Midbrain (tissue), 1 donor: ENCODE data around the gene CNNM4.

Experiments used
- DNase-seq: peaks from one replicate; lab custom pipeline; 2025; lab: John Stamatoyannopoulos, UW

The CNNM4 gene

DNA sequence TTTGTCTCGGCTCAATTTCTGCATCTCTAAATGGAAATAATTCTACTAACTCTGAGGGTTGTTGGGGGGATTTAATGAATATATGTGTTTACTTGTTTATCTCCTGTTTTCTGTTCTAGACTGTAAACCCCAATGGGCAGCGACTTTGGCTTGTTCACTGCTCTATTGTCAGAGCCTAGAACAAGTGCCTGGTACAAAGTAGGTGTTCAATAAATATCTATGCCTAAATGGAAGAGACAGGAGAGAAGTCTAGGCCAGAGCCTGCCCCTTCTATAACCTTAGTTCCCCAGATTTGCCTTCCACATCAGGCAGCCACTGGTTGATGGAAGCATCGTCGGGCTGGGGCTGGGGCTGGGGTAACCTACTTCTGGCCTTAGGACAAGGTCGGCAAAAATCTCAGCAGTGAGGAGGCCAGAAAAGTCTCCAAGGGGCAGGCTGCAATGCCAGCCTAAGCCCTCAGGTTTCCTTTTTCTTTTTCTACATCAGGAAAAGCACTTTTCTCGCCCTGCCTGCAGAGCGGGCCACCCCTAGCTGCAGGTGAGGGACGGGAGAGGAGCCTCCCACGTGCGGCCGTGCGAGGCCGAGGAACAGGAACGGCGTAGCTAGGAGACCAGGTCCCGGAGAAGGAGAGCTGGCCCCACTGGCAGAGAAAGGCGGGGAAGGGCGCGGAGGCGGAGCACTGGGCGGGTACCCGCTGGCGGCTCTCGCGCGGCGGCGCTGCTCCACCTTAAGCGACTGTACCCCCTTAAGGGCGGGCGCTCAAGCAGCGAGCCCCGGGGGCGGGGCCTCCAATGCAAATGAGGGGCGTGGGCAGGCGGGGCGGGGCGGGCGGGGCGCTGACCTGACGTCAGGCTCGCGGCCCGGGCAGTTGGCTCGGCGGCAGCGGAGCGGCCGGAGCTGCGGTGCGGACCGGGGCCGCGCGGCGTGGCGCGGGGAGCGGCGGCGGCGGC is at the start of gene CNNM4:
Gene CNNM4 (plus strand): TSS at position 867 of the 950 bp plus-strand sequence. CDS start 98 bp downstream, outside the sequence.
- DNase-seq = peak; percentile 93

DNA sequence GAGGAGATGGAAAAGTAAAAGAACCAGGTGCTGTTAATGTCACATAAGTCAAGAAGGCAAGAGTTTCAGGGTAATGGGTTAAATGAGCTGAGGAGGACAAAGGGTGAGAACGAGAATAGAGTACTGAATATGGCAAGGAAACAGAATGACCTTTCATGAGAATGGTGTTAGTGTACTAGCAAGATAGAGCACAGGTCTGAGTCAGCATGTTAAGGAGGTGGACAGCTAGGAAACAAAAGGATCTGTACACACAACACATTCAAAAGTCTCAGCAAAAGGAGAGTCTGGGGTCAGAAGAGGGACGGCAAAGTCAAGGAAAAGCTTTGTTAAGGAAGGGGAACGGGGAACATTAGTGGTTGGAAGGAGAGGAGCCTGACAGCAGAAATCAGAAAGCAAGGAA is 49.7 kb upstream of the CNNM4 start:
- DNase-seq = no peak

DNA sequence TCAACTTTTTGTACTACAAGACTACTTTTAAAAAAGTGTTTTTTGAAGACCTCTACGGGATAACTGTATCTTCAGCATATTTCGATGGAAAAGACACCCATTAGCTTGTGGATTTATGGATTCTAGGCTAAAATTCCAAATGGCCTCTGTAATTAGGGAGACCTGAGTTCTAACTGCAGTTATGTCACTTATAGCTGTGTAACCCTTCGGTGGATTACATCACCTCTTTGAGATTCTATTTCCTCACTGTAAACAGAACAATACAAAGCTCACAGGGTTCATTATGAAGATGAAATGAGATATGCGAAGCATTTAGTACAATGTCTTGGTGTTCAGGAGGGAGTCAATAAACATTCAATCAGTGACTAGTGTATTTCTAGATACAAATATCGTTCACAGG is 45.0 kb upstream of the CNNM4 start:
- DNase-seq = no peak

DNA sequence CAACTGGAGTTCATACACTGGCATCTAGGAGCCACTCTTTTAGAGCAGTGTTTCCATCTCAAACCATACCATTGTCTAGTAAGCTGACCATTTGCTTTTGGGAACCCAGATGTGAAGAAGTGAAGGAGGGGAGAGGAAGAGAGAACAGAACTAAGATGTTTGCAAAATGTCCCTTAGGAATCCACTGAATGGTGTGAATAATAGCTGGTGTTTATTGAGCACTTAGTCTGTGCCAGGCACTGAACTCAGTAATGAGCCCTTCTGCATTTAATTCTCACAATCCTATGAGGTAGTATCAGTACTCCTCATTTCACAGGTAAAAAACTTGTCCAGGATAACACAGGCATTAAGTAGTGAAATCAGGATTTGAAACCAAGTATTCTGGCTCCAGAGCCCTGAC is 44.3 kb upstream of the CNNM4 start:
- DNase-seq = no peak

DNA sequence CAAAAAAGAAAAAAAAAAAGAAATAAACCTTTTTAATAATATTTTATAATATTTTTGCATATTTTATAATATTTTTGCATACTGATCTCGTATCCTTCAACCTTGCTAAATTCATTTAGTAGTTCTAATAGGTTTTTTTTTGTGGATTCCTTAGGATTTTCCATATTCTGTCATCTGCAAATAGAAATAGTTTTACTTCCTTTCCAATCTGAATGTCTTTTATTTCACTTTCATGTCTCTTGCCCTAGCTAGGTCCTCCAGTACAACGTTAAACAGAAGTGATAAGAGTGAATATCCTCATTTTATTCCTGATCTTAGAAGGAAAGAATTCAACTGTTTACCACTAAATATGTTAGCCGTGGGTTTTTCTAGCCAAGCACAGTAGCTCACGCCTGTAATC is 34.6 kb upstream of the CNNM4 start:
- no peak for DNase-seq

DNA sequence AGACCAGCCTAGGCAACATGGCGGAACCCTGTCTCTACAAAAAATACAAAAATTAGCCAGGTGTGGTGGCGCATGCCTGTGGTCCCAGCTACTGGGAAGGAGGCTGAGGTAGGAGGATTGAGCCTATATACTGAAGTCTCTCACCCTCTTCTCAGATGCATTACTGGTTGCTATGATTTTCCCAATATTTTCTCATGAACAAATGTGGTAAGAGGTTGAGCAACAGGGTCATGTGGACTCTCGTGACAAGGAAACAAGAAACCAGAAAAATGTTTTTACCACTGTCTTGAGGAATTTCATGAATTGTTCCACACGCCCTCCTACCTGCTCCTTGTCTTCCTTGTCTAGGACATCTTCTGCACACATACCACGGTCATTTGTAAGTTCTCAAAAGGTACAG is 33.3 kb upstream of the CNNM4 start:
- no peak for DNase-seq

DNA sequence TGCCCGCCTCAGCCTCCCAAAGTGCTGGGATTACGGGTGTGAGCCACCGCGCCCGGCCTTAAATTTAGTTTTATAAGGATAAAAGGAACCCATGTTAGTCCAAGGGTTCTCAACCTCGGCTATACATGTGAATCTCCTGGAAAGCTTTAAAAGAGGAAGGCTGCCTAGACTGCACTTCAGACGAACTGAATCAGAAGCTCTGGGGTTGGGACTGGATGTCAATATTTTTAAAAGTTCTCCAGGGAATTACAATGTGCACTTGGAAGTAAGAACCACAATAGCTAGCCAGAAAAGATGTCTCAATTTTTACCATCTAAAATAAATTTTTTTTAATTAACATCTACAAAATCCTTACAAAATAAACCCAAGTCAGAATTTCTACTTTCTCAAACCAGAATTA is 31.0 kb upstream of the CNNM4 start:
- no peak for DNase-seq

DNA sequence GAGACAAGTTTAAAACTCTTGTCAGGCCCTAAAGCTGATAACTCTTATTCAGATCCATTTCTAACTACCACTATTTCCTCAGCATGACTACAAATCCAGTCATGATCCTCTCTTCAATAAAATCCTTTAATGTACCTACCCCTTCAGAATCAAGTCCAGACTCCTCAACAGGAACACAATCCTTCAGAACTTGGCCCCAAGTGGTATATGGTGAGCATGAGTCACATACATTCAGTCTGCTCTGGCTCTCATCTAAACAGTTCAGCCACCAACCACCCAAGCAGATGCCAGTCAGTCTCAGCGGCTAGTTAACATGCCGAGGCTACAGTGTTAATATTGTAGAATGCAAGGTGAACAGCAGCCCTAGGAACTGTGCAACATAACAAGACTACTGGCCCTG is 30.5 kb upstream of the CNNM4 start:
- no peak for DNase-seq

DNA sequence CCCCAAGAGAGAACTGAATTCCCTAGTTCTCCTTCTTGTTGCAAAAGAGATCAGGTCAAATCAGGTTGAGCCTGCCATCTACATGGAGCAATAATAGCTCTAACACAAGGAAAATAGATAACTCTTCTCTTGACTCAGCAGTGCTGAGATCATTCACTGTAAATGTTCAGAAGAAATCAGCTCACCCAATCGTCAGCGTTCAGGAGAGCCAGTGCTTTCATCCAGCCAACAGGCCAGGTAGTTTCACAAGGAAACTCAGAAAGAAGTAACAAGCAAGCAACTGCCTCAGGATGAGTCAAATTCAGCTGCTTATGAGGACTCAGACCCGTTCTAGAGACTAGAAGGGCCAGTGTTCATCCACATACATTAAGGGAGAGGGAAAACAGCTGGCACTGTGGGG is 26.8 kb upstream of the CNNM4 start:
- no peak for DNase-seq

DNA sequence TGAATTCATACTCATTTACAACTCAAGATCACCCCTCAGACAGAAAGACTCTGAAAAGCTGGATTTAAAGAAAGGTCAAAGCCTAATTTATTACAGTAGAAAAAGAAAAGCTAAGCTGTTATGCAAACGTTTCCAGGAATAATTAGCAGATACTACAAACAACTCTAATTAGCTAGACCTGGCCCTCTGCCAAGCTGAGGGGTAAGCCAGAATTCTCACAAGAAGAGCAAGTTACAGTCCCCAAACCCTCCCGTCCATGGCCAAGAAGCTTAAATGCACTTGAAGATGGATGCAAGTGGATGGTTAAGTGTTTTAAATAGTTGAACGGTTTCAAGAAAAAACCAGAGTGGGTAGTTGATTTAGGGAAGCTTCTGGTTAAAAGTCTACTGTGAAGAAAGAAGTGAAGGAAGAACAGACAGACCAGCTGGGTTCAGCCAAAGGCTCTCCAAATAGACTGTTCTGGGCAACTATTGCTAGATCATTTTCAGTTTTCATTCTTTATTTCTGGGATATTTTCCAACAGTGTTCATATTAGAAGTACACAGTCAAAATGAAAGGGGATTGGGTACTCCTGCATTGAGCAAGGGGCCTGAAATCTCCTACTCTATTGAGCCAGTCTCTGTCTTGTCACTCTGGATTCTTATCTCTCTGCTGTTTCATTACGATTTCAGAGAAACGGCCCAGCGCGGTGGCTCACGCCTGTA is 25.7 kb upstream of the CNNM4 start:
- DNase-seq = no peak

DNA sequence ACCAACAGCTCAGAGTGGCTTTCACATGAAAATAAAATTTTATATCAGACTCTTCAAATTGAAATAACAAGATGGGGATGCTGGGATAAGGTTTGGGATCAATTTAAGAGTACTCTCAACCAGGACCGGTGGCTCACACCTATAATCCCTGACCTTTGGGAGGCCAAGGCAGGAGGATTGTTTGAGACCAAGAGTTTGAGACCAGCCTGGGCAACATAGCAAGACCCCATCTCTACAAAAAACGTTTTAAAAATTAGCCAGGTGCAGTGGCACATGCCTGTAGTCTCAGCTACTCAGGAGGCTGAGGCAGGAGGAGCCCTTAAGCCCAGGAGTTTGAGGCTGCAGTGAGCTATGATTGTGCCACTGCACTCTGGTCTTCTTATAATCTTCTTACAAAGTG is 23.5 kb upstream of the CNNM4 start:
- no peak for DNase-seq

DNA sequence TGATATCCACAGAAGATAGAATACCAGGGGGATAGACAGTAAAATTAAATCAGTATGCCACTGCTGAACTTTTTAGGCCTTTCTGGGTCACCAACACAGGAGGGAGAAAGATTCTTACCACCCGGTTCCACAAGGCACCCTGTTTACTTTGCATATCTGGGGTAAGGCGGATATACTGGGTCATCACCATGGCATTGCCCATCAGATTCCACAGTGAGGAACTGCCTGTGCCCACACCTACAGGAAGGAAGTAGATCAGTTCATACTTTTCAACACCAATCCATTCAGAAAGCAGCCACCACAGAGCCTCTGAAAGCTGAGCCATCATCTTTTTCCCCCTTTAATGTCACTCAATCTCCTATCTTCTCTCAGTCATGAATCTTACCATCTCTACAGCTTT is 22.9 kb upstream of the CNNM4 start:
- no peak for DNase-seq

DNA sequence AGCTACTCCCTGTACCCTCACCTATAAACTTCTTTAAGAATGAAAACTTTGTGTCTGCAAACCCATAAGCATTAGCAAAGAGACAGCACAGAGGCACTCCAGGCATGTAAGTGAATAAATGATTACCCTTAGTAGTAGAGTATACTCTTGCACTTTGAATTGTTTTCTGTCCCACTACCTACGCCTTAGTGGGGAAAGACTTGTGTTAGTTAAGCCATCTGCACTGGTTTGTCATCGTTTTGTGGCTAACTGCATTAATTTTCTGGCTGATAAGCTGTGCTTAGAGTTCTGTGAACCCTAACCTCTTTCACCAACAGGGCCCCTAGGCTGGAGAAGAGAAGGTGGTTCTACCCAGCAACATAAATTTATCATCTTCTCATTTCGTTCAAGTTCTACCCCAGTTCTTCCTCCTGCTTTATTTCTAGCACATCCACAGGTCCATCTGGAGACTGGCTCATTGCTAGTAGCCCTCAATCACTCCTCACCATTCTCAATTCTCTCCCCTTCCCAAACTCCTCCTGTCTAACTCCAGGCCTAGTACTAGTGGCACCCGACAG is 21.5 kb upstream of the CNNM4 start:
- no peak for DNase-seq

DNA sequence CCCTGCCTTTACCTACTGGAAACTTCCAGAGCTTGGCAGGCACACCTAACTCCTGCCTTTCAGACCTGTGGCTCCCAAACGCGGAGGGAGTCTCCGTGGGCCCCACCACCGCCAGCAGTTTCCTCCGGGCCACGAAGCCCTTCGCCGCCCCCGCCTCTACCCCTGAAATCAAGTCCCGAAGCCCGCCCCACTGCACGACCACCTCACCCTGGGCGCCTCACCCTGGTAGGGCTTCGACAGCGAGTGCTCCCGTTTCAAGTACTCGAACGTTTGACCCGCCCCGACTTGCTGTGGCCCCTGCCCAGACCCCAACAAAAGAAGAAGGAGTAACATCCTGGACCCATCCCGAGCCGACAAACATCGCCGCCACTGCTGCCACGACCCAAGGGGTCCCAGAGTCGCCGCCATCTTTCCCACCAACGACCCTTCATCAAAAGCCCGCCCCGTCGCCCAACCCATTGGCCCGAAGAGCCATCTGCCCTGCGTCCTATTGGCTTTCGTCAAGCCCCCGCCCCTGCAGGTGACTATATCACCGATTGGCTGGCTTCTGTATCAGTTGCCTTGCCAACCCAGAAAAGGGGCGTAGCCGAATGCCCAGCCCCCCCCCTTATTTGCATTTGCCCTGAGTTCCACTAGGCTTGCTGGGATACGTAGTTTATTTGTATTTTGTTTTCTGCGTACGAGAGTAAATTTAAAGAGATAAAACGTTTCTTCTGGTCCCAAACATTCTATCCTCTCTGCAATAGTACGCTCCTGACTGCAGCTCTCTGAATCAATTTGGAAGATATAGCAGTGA is 20.9 kb upstream of the CNNM4 start, which contains the start of gene LMAN2L:
Gene LMAN2L (minus strand): TSS at position 432 of the 796 bp plus-strand sequence. CDS start 24 bp downstream, at position 408.
- peak; percentile 98 for DNase-seq

DNA sequence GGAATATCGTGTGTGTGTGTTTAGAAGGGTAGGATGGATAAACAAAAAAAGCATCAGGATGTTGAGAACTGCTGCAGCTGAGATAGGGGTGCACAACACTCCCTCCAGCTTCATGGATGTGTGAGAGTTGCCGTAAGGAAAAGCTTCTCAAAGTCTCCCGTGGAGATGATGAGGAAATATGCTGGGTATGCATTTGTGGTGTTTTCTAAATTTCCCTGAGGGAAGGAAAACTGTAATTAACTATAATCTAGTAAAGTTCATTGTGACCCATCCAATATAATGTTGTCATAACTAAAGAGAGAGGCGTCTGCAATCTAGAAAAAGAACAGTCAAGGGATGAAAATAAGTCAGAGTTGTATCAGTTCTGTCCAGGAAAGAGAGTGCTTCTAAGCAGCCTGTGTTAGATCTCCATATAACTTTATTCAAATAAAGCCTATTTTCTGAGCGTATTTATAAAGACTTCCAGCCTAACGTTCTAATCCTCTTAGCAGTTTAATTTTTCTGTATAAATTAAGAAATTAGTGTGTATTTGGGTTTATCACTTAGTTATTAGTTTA is 13.6 kb upstream of the CNNM4 start:
- no peak for DNase-seq

DNA sequence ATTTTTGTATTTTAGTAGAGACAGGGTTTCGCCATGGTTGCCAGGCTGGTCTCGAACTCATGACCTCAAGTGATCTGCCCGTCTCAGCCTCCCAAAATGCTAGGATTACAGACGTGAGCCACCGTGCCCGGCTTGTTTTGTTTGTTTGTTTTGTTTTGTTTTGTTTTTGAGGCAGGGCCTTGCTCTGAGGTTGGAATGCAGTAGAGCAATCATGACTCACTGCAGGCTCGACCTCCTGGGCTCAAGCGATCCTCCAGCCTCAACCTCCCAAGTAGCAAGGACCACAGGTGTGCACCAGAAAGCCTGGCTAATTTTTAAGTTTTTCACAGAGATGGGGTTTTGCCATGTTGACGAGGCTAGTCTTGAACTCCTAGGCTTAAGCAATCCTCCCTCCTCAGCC is 8.9 kb upstream of the CNNM4 start:
- no peak for DNase-seq

DNA sequence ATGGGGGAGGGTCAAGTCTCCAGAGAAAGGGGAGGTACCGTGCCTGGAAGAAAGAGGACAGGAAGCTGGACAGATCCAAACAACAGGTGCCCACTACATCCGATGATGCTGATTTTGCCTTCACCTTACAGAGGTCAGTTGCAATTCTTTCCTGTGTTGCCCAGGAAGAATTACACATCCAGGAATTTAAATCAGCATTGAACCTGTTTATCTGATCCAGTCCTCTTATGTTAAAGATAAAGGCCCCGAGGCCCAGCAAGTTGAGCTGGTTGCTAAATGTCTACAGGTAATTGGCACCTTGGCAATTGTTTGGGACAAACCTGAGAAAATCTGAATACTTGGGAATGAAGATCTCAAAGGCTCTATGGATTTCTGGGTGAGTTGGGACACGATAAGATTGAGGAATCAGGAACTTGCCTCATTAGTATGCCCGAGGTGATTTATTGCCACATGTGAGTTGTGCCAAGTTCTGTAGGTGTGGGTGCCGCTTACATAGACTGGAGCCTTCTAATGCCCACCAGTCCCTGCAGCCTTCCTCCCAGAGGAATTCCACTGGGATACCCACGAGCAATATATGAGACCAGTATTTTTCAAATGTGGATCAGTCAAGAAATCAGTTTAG is 6.9 kb upstream of the CNNM4 start:
- no peak for DNase-seq

DNA sequence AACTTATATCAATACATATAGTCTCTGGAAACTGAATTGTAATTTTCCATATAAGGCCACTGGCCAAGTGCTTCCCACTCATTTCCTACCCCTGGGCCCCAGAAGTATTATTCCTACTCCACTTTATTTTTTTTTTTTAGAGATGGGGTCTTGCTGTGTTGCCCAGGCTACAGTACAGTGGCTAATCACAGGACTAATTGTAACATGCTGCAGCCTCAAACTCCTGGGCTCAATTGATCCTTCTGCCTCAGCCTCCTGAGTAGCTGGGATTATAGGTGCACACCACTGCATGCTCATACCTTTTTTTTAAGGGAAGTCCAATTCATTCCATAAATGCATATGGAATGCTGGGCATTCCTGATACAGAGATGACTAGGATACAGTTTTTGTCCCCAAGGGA is 6.4 kb upstream of the CNNM4 start:
- DNase-seq = no peak

DNA sequence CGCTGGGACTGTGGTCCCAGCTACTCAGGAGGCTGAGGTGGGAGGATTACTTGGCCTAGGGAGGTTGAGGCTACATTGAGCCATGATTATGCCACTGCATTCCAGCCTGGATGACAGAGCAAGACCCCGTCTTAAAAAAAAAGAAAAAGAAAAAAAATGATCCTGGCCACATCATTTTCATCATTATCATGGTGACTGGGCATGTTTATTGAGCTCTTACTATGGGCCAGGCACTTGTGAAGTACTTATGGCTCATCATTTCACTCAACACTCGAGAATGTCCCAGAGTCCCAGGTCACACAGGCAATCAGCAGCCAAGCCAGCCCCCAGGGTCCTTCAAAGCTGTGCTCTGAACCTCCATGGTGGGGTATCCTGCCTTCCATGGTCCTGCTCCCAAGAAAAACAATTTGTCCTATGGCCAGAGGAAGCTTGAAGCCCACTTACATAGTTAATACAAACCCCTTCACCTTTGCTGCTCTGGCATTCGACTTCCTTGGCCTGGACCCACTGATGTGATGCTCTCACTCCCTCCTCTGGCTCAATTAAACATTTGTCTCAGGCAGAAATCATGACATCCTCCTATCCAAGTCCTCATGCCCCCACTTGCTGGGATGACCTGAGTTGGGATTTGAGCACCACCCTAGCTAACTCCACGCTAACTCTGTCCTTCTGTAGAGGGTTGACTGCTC is 3.8 kb upstream of the CNNM4 start:
- no peak for DNase-seq

DNA sequence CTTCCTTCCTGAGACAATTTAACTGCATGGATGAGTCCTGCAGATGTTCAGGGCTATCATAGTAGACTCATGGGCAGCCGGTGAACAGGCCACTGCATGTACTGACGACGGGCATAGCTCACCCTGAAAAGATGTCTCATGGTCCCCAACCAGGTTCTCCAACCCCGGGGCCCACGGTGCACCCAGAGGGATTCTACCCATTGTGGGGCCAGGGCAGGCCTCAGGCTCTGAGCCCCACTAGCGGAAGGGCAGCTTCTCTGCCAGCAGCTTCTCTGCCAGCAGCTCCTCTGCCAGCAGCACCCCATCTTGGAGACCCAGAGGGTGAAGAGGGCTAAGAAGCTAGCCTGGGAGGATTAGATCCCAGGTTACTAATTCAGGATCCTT is 3.2 kb upstream of the CNNM4 start:
- no peak for DNase-seq

DNA sequence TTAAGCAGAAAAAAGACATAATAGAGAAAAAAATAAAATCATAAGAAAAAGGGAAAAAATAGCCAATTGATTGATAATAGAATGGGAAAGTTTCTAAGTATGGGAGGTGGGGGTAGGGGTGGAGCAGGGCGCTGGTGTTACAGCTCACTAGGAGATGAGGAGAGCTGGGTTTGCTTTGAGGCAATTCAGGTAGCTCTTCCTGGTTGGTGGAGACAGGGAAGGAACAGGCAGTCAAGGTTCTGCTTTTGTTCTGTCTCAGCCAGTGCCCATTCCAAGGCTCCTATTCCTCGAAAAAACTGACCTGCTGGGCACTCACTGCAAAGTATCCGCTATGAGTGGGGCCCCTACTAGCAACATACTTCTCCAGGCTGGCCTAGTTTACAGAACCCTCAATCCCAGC is 1.7 kb upstream of the CNNM4 start:
- DNase-seq = no peak
